ENCODE measurements around the gene PRRC2B.

PRRC2B gene

DNA sequence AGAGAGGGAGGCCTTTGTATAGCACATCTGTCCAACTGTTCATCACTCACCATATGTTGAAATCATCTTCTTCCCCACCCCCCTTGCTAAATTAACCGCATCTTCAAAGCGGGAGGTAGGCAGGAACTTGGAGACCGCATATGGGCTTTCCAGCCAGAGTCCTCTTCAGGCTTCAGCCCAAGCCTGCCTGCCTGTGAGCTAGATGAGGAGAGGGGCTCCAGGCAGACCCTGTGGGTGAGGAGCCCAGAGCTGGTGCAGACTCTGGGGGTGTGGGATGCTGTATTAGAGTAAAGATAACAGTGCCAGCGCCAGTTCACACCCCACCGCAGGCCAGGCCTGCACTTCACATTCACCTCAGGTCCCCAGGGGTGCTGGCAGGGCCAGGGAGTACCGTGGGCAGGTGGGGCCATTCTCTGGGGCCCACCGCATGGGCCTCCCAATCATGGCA lies 16.2 kb downstream of the PRRC2B start:
- peak; percentile 89 to 95 for DNase-seq

DNA sequence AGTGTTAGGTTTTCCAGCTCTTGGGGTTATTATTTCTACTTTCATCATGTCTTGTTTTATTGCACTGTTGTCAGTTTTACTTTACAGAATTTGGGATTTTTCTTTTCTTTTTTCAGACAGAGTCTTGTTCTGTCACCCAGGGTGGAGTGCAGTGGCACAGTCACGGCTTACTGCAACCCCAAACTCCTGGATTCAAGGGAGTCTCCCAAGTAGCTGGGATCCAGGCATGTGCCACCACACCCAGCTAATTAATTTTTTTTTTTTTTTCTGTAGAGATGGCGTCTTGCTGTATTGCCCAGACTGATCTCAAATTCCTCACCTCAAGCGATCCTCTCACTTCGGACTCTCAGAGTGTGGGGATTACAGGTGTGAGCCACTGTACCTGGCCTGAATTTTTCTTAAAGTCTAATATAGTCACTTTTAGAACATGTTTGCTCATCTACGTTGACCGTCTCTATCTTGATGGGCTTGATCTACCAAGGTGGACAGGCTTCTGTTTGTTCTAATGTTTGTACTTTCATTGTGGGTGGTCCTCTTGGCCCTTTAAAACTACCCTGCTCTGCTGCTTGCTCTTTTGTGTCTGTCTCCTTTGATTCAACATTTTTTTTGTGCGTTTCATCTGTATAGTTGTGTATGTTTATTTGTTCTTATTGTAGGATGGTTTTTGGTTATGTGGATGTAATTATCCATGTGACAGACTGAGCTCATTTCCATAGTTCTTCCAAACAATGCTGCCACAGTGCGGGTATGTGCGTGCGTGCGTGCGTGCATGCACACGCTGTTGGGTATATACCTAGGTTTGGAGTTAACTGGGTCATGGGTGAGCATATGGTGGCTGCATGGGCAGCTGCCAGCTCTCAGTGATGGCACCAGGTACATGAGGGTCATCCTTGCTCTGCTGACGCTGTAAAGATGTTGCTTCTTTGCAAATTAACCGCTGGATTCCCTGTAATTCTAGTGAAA lies 18.1 kb downstream of the PRRC2B start:
- DNase-seq, result peak; percentile 28 to 81

DNA sequence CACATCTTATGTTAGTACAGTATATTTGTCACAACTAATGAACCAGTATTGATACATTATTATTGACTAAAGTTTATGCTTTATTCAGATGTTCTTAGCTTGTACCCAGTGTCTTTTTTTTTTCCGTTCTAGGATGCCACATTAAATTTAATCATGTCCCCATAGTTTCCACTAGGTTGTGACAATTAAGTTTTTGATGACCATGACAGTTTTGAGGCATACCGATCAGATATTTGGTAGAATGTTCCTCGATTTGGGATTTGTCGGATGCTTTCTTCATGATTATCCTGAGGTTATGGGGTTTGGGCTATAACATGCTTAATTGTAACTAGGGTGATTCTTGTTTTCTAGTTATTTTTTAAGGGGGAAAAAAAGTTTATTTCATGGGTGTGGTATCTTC lies 22.6 kb downstream of the PRRC2B start:
- DNase-seq, result no peak

DNA sequence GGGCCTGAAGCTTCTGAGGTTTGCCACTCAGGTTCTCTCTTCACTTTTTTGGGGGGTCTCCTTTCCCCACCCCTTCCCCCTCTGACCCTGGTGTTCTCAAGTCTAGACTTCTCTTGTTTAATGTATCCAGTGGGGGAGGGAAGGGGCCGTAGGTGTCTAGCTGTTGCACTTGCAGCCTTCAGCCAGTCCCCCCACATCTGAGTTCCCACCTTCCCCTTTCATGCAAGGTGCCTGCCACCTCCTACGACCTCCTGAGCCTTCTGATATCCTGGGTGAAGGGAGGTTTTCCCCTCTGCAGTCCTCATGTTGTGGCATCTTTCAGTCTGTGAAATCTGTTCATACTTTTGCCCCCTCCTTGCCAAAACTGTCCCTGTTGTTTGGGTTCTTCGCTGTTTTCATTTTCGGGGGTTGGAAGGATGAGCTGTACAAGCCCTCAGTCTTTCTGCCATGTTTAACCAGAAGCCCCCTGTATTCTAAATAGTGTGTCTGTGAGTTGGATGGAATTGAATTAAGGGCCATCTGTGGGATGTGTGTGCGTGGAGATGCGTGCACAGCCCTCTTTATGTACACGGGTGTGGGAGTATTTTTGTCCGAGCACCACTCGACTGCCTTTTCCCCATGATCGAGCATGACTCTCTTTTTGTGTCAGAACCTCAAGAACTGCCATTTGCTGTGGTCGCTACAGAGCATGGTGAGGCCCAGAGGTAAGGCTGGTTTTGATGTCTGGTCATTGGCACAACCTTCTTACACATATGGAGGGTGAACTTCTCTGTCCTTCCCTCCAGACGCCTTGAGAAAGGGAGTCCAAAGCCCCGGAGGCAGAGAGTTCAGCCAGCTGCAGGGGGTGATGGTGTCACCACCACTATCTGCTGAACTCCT lies 23.6 kb downstream of the PRRC2B start:
- DNase-seq, result no peak

DNA sequence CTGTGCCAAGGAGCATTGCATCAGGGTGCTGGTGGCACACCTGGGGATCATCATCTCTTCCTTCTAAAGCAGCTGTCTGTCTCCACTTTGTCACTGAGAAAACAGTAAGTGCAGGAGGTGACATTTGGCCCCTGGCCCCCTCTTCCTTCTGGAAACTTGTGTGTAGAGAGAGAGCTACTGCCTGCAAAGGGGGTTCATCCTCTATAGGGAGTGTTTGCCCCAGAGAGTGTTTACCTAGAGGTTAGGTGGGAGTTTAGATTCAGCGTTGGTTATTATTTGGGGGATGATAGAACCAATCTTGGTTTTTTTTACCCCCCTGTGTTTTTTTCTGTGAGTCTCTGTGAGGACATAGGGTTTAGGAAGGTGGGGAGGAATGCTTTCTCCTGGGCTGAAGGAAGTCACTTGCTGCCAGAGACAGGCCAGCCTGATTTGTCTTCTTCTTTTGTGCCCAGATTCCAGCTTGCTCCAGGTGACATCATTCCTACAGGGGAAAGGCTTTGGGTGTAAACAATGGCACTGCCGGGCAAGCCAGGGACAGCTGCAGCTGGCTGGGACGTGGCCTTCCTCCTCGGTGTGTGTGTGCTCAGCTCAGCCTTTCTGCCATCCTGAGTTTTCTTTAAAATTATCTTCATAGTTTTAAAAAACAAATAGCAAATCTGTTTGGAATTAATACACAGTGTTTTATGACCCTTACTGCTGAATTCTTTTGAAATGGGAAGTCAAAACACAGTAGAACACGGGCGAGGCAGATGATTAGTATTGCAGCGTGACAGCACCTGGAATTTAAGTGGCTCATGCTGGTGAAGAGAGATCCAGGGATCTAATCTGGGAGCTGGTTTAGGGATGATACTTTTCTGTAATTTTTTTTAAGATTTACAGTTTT lies 24.5 kb downstream of the PRRC2B start:
- peak in 1 of 2 experiments; percentile 55 for DNase-seq

DNA sequence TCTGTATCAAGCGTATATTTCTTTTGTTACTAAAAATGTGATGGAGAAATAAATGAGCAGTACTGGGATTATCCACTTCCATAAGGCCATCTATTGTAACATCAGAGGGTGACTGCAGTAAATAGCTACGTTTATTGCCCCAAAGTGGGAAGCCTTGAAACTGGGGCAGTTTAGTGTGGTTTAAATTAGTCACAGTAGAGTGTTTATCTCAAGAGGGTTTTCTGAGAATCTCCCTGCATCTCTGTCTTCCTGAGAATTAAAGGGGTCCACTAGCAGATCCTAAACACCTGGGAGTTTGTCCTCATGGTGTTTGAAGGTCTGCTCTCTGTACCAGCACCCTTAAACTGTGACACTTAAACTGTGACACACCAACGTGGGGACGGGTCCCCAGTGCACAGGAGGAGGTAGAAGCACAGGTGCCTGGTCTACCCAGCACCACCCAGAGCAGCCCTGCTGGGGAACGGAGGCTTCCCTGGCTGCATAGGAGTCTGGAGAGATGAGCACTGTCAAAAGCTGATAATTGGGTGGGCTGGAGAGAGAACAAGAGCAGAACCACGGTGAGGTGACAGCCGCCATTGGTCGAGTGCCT lies 25.2 kb downstream of the PRRC2B start:
- no peak for DNase-seq

DNA sequence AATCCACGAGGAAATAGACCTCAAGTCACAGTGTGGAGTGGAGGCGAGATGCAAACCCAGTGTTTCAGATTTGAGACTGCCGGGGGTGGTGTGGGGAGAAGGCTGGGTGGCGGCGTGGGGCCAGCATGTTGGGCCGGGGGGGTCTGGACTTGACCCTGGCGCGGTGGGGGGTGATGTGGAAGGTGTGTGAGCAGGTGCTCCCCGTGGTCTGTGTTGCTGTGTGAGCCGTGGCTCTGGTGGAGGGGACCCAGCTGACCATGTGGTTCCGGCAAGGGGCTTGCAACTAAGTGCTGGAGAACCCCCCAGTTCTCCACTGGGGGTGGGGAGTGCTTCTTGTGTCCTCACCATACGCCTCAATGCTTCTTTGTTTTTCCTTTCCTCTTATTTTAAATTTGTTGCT lies 25.8 kb downstream of the PRRC2B start:
- DNase-seq, result no peak

DNA sequence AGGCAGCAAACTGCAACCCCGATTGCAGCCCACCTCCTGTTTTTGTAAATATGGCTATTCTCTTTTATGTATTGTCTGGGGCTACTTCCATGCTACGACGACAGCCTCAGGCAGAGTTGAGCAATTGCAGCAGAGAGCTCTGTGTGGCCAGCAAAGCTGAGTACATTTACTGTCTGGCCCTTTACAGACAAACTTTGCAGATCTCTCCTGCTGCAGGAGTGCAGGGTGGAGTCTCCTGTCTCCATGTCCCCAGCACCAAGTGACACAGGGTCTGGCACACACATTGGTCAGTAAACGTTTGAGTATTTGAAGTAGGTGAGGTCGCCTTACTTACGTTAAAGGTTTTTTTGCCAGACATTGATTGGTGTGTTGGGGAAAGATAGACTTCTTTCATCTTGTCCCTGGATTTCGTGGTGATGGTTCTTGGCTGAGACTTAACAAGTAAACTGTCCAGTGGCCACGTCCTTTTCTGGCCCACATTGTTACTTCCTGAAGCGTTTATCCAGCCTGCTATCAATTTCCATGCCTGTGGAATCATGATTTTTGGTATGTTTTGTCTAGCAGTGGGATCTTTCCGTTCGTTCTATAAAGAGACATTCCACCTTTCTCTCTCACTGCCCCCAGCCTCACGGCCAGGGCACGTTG lies 27.2 kb downstream of the PRRC2B start:
- DNase-seq, result no peak

DNA sequence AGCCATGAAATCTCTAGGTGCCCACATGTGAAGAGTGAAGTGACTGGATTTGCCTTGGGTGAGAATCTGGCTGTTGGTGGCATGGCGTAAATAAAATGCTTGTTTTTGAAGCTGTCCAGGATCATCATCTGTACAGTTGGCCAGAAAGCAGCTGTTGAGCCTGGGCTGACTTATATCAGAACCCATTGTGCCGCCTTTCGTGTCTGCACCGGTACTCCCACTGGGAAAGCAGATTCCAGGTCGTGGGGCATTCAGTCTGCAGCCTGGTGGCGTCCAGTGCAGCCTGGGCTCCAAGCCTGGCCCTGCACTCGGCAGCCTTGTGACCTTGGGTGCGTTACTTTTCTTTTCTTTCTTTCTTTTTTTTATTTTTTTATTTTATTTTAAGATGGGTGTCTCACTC lies 27.8 kb downstream of the PRRC2B start:
- no peak for DNase-seq

DNA sequence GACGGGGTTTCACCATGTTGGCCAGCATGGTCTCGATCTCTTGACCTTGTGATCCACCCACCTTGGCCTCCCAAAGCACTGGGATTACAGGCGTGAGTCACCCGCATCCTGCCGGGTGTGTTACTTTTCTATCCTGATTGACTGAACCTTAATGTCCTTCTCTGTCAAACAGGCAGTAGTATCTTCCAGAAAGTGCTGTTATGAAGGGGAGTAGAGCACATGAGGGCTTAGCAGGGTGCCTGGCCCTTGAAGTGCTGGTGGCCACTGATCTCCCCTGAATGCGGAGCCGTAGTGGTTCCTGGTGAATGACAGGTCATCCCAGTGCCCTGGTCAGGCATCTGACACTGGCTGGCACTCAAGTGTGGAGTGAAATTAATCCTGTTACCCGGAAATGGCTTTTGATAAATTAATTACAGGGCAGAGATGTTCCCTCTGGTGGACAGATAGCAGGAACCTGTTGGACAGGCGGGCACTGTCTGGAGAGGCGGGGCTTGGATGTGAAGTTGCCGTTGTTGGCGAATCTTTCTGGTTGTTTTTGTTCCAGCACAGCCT lies 28.4 kb downstream of the PRRC2B start:
- peak in 1 of 2 experiments; percentile 27 for DNase-seq

DNA sequence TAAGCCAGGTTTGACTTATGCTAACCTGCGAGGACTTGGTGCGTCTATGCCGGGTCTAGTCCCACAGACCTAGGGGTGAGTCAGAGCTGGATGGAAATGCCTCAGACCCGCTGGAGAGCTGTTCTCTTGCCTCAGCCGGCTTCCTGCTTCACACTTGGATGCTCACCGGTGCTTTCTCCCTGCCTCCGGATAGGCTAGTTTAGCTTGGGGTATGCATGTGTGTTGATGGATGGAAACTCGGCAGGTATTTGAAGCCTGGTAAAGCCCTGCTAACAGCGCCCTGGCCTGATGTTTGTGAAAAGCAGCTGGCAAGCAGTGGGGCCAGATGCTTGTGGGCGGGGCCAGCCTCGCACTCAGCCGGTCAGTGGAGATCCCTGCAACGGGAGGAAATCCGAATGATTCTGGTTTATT lies 29.3 kb downstream of the PRRC2B start:
- DNase-seq, result peak; percentile 44 to 87

DNA sequence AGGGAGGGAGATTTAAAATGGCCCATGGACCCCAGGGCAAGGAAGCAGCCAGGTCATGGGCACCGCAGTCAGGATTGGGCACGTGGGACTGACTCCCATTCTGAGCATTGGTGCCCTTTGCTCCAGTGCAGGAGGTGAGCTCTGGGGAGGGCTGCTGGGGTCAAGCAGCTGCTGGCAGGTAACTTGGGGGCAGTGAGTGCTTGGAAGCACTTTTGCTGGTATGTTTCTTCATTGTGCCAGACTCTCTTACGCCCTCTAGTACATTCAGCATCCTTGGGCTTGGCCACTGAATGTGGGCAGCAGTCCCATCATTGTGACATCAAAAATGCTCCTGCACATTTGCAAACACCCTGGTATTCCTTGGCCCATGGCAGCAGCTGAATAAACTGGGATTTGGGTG lies 32.7 kb downstream of the PRRC2B start:
- no peak for DNase-seq

DNA sequence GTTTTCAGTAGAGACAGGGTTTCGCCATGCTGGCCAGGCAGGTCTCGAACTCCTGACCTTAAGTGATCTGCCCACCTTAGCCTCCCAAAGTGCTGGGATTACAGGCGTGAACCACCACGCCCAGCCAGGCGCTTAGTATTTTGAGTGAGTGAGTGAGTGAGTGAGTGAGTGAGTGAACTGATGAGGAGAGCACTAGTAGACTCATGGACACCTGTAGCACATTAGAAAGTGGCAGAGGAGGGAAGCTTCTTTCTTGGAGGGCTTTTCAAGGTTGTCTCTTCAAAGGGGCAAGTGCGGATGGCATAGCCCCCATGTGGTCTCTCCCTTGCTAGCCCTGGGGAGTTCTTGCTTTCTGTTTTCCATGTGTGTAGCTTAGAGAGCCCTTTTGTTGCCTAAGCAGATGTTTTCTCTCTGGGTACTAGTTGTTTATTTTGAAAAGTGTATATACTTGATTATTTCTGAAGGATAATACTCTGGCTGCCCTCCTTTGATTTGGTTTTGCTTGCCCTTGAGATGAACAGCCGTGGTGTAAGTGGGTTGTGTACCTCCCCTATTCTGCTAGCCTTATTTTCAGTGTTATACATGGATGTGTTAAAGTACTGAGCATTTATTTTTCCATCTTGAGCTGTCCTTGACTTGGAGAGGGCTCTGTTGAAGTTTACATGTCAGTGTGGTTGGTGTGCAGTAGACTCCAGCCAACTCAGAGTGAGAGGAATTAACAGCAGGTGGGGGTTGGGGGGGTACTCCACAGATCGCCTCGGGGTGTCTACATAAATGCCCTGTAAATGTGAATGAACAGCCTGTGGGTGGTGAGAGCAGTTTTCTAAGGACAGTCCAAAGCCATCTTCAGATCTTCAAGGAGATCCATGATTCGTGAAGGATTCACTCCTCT lies 35.5 kb downstream of the PRRC2B start:
- no peak for DNase-seq

DNA sequence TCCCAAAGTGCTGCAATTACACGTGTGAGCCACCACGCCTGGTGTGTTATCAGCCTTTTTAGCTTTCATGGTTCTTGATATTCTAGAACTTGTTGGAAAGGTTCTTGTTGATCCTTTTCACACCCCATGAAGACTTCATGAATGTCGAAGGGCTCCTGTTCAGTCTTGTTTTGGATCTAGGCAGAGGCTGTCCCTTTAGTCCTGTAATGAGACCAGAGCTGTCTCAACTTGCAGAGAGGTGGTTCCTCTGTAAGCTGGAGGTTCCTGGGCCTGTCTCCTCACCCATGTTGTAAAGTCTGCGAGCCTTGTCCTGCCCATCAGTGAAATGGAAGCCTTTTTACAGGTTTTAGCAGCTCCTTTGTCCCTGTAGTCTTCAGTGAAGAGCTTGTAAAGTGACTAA lies 38.2 kb downstream of the PRRC2B start:
- DNase-seq, result no peak

DNA sequence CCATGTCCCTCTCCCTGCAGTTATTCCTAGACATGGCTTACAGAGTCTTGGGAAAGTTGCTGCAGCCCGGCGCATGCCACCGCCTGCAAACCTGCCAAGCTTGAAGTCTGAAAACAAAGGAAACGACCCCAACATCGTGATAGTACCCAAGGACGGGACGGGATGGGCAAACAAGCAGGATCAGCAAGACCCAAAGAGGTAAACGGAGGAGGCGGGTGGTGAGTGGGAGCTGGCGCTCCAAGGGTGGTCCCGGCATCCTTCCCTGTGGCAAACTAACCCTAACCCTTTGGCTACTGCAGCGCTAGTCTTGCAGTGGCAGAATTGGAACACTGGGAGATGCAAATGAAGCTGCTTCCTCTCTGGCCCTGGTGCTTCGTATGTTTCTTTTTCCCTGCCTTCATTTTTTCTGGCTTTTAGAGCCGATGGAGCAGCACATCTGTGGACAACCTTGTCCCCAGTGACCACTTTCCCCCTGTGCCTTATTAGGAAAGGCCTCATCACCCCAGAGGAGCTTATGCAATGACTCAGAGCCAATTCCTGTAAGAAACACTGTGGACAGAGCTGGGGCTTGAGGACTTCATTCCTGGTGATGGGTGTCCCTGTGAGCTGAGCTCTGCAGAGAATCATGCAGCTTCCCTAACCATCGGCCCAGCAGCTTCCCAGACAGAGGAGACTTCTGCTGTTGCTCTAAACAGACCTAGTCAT lies 38.9 kb downstream of the PRRC2B start:
- DNase-seq, result no peak

DNA sequence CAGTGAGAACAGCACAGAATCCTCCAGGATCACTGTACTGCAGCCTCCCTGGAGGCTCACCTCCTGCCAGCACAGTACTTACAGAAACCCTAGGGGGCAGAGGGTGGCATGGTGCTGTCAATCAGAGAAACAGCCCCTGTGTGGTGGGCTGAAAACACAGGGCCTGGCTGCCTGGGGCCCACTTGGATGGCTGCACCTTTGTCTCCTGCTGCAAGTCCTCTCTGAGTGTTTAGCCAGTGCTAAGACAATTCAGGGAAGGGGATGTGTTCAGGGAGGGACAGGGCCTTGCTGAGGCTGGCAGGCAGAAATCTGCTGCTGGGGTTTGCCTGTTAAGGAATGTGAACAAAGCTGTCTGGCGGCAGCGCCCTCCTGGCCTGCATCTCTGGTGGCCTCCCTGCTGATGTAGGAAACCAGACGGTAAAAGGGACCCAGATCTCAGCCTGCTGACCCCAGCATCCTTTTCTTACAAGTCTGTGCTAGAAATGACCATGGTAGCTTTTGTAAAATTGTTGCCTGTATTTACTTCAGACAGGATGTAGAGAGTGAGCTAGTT lies 39.5 kb downstream of the PRRC2B start:
- no peak for DNase-seq

DNA sequence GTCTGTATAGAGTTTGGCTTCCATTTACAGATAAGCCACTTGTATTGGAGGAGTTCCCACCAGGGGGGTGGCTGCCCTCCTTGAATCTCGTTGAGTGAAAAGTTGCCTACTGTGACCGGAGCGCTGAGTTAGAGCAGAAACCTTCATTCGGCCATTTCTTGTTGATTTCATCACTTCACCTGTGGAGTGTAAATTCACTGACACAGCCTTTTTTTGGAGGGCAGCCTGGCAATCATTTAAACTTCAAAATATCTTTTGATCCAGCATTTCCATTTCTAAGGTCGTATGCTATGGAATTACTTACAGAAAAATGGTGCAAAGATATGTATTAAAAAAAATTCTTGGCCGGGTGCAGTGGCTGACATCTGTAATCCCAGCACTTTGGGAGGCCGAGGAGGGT lies 40.8 kb downstream of the PRRC2B start:
- DNase-seq, result no peak

DNA sequence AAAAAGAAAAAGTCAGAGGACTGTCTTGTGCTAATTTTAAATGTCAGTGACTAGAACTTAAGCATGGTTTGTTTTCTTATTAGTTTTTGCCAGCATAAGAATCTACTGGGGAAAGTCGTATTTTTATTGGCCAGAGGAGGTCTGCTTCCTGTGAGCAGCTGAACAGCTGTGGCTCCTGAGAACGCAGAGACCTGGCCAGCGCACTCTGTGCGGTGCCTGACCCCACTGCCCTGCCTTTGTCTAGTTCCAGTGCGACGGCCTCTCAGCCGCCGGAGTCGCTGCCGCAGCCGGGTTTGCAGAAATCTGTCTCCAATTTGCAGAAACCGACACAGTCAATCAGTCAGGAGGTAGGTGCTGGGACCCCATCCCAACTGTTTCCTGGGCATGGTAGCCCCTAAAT lies 42.5 kb downstream of the PRRC2B start:
- DNase-seq, result no peak

DNA sequence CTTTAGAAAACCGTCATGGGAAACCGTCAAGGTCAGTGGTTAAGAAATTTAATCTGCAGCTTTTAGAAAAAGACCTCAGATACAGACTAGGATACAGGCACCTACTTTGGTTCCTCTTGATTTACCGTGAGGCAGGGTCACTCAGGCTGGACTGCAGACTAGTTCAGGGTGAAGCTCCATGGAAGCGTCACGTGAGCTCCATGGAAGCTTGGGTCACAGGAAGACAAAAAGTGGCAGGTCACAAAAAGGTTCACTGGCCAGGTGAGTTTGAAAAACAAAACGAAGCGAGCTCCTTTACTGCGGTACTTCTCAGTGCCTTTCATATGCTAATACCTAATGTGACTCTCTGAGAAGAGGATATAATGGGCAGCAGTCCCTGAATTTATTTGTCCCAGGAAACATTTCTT lies 43.0 kb downstream of the PRRC2B start:
- no peak for DNase-seq

All from NCI-H524 (cell line).